ENCODE data around the gene PRR3. TPM values are rescaled to one million over a fixed set of nuclear protein-coding genes. Genes with fewer than 3 reads are reported as not detected.
A peak's percentile ranks its signal among the peaks of the same experiment; 100 is the strongest.

Gene PRR3
- total and polyA plus RNA-seq, 2 of the 13 experiments (the other 11 are each of a cell fraction or from before 2014, with no cell fraction given): 14.6 to 21.2 TPM

GRCh38 chr6:30556906-30557682 is at the start of gene PRR3 (continued):
- TF ChIP-seq SATB2 (CRISPR knock-in tag; IDR thresholded peaks at IDR 0.05) (no peak; the same call in 1 of the 2 replicates), ZNF567 (CRISPR knock-in tag; IDR thresholded peaks at IDR 0.05; ENCODE audit: borderline replicate concordance) (no peak), ATF2 (CRISPR knock-in tag; IDR thresholded peaks at IDR 0.05) (peak; percentile 74), DZIP1 (CRISPR knock-in tag; IDR thresholded peaks at IDR 0.05) (no peak), ZNF235 (CRISPR knock-in tag; IDR thresholded peaks at IDR 0.05; ENCODE audit: borderline replicate concordance) (peak; percentile 42; the same call in 1 of the 2 replicates), PCBP2 (optimal IDR thresholded peaks at IDR 0.05; ENCODE audit: low read depth, low read length, poor library complexity, severe bottlenecking) (no peak), MXD3 (CRISPR knock-in tag; IDR thresholded peaks at IDR 0.05) (peak; percentile 73; the same call in 1 of the 2 replicates), KAT8 (CRISPR knock-in tag; IDR thresholded peaks at IDR 0.05) (peak; percentile 98), MTF2 (CRISPR knock-in tag; IDR thresholded peaks at IDR 0.05; ENCODE audit: borderline replicate concordance) (peak; percentile 94), TEF (CRISPR knock-in tag; IDR thresholded peaks at IDR 0.05) (peak; percentile 74; the same call in 1 of the 2 replicates), ZNF670 (CRISPR knock-in tag; IDR thresholded peaks at IDR 0.05; ENCODE audit: borderline replicate concordance) (peak; percentile 92), ATF4 (CRISPR knock-in tag; IDR thresholded peaks at IDR 0.05) (peak in 1 of 2 experiments; percentile 78; a peak in 2 of 4 replicates), NFKBIZ (CRISPR knock-in tag; IDR thresholded peaks at IDR 0.05) (0 out of 2 replicates have a peak, but pooled peaks have one; percentile 28), E2F1 (CRISPR knock-in tag; IDR thresholded peaks at IDR 0.05) (peak; percentile 83; the same call in 1 of the 2 replicates), SNAI1 (CRISPR knock-in tag; IDR thresholded peaks at IDR 0.05; ENCODE audit: borderline replicate concordance) (peak; percentile 79; the same call in 1 of the 2 replicates), PPARG (CRISPR knock-in tag; conservative IDR thresholded peaks at IDR 0.05) (peak; percentile 40; the same call in 1 of the 2 replicates), PLSCR1 (CRISPR knock-in tag; IDR thresholded peaks at IDR 0.05; ENCODE audit: borderline replicate concordance) (no peak), THAP8 (CRISPR knock-in tag; IDR thresholded peaks at IDR 0.05; ENCODE audit: borderline replicate concordance) (peak; percentile 87; the same call in 1 of the 2 replicates)
